Suprapubic skin (tissue), 4 donors: ENCODE data around the gene YES1.

ENCODE experiments used
- POLR2A ChIP-seq, 2 donors: fragments of 450-650 bp; IDR thresholded peaks; one replicate each; pipeline ENCODE4 v1.6.1; 2017; ENCODE audit warnings: antibody characterized with exemption in 2 of 2, mild to moderate bottlenecking in 2 of 2, moderate library complexity in 2 of 2
- POLR2AphosphoS5 ChIP-seq, 3 donors: sonication (generic); formaldehyde crosslinking; IDR thresholded peaks; one replicate each; pipeline ENCODE4 v1.6.1; 2017; ENCODE audit warnings: antibody characterized with exemption in 3 of 3
- TF ChIP-seq, protein P1 (sequence below), 2 donors: fragments of 200-600 bp in 1 of 2; fragments of 450-650 bp in 1 of 2; sonication (generic) in 1 of 2; IDR thresholded peaks; one replicate each; pipeline ENCODE4 v1.5.1; 2016 to 2019; ENCODE audit warnings: antibody characterized with exemption in 2 of 2, mild to moderate bottlenecking in 1 of 2, moderate library complexity in 1 of 2

DNA sequence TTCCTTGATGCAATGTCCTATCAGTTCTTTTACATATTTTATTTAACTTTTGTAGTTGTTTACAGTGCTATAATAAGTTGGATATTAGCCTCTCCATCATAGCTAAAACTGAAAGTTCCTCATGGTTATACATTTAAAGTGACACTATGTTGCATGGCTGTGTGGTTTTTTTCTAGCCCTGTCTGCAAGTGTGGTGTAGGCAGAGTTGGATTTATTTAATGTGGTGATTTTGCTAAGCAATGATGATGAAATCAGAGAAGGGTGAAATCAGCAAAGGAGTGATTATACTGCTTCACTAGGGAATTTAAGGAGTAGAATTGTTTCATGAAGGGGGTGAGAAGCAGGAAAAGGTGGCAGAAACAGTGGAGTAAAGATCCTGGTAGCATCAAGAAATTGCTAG is 81.3 kb downstream of the YES1 start:
- TF ChIP-seq, protein P1, sequence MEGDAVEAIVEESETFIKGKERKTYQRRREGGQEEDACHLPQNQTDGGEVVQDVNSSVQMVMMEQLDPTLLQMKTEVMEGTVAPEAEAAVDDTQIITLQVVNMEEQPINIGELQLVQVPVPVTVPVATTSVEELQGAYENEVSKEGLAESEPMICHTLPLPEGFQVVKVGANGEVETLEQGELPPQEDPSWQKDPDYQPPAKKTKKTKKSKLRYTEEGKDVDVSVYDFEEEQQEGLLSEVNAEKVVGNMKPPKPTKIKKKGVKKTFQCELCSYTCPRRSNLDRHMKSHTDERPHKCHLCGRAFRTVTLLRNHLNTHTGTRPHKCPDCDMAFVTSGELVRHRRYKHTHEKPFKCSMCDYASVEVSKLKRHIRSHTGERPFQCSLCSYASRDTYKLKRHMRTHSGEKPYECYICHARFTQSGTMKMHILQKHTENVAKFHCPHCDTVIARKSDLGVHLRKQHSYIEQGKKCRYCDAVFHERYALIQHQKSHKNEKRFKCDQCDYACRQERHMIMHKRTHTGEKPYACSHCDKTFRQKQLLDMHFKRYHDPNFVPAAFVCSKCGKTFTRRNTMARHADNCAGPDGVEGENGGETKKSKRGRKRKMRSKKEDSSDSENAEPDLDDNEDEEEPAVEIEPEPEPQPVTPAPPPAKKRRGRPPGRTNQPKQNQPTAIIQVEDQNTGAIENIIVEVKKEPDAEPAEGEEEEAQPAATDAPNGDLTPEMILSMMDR (IDR thresholded peaks at IDR 0.05), result no peak
- TF ChIP-seq POLR2AphosphoS5 (IDR thresholded peaks at IDR 0.05) (no peak), POLR2A (IDR thresholded peaks at IDR 0.05) (no peak)
